Right ventricle myocardium superior (tissue), 1 donor: Measurements from ENCODE around the gene IPO13. TPM values are rescaled to one million over a fixed set of nuclear protein-coding genes. Genes with fewer than 3 reads are reported as not detected.

Experiments
- ATAC-seq: fragments of 200-7000 bp; cut with Tn5 transposase; one replicate; pipeline ENCODE4 v1.9.1; 2020; ENCODE audit warnings: mild to moderate bottlenecking; ENCODE audit not compliant: poor library complexity
- DNase-seq: peaks from one replicate; pipeline ENCODE4 v3.0.0-alpha.2; 2020
- intact Hi-C: fragments of 100-400 bp; cut with DNase I; formaldehyde crosslinking; loops from one replicate; pipeline ENCODE4 v1.11.2; 2022
- total RNA-seq: library from RNA; stranded (reverse); fragmentation: NEBNext Ultra II Directional; extraction: Animal tissue kit (Norgen Biotek cat#: 25700); gene quantifications from one replicate; pipeline ENCODE4 v1.2.1, GENCODE V29; 2021
- donor health status: DM: no; HTN: yes; CAD: no; lungs with severe emphysema.

IPO13 gene
- total RNA-seq, 1 donor from 2014 or later, result 58.8 TPM

DNA sequence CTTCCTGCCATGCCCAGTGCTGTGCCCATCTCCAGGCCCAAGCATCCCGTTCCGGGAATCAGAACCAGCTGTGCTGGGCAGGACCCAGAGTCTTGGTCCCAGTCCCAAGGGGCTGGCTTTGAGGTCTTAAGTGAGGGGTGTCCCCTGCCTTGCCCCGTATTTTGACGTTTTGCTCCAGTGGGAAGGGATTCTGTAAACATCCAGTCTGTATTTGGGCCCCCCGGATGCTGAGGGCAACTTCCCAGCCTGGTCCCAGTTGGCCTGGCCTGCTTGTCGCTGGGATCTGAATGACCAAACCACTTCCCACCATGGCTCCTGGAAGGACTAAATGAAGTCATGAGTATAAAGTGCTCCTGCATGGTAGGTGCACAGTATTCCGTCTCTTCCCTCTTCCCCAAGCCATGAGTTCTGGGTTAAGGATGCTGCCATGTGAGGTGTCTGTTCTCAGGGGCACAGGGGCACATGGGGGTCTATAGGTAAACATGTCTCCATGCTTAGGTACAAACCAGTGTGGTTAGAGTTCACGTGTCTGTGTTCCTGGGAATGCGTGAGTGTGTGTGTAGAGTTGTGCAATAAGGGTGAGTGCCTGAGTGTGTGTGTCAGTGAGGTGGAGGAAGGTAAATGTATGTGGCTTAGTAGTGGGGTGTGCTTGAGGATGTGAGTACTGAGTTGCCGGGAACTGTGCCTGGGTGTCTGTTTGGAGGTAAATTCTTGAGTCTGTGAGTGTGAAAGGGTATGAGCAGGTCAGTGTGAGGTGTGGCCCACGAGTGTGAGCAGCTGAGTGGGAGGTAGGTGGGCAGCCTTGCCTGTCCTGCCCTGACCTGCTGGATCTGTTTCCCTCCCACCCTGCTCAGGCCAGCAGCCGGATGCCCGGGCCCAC lies 33.7 kb downstream of the IPO13 start:
- ATAC-seq, result no peak
- intact Hi-C loops, result no loop called here
- DNase-seq, result no peak

- intact Hi-C loops, result no loop called here
- DNase-seq, result peak; percentile 36
- ATAC-seq, result no peak
Observed at GRCh38 chr1:43981135-43981491, 34.4 kb downstream of the IPO13 start.

DNA sequence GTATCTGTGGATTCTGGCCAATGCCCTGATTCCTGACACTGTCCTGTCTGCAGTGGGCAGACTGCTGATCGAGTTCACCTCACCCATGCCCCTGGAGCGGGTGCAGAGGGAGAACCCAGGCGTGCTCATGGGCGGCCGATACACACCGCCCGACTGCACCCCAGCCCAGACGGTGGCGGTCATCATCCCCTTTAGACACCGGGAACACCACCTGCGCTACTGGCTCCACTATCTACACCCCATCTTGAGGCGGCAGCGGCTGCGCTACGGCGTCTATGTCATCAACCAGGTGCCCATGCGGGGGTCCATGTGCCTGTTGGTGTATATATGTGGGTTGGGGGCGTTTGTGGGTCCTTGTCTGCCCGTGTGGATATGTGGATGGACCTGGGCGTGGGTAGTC lies 34.9 kb downstream of the IPO13 start:
- DNase-seq (peak; percentile 32), ATAC-seq (no peak)
- intact Hi-C loops, result no loop called here

GRCh38 chr1:43982241-43982640 lies 35.5 kb downstream of the IPO13 start:
- ATAC-seq, result no peak
- intact Hi-C loops, result no loop called here
- peak; percentile 31 for DNase-seq

- ATAC-seq (no peak), DNase-seq (peak; percentile 49)
- intact Hi-C loops, result no loop called here
Observed at GRCh38 chr1:43982808-43983207, 36.1 kb downstream of the IPO13 start.

DNA sequence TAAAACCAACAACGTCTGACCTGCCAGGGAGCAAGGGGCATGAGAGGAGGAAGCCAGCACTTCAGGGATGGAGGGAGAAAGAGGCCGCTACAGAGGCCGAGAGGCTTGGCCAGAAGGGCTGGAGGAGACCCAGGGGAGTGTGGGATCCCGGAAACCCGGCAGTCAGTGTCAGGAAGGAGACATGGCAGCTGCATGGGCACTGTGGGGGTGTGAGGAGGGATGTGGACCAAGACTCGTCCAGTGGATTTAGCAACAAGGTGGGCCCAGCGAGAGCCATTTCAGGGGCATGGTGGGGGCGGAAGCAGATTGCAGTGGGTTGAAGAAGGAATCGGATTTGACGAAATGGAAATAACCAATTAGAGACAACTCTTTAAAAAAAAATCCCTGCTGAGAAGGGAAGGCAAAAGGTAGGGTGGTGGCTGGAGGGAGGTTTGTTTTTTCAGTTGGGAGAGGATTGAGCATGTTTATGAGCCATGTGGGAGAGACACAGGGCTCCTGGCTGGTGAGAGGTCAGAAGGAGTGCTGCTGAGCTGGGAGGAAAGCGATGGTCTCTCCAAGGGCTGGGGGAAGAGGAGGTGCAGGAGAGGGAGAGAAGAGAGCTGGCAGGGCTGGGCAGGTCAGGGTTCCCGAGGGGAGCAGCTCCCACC lies 36.6 kb downstream of the IPO13 start:
- DNase-seq, result no peak
- intact Hi-C loops, result no loop called here
- no peak for ATAC-seq

DNA sequence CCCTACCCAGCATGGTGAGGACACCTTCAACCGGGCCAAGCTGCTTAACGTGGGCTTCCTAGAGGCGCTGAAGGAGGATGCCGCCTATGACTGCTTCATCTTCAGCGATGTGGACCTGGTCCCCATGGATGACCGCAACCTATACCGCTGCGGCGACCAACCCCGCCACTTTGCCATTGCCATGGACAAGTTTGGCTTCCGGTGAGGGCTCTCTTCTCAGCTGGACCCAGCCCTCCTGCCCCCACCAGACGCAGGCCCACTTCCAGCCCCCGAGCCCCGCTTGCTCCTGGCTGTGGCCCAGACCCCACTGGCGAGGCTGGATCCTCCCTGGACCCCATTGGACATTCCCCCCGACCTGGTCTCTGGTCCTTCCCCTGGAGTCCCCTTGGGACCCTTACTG lies 38.1 kb downstream of the IPO13 start:
- intact Hi-C loops, result no loop called here
- no peak for DNase-seq
- ATAC-seq, result no peak

GRCh38 chr1:43985984-43986595 lies 39.3 kb downstream of the IPO13 start:
- ATAC-seq (no peak), DNase-seq (no peak)
- intact Hi-C loops, result no loop called here

DNA sequence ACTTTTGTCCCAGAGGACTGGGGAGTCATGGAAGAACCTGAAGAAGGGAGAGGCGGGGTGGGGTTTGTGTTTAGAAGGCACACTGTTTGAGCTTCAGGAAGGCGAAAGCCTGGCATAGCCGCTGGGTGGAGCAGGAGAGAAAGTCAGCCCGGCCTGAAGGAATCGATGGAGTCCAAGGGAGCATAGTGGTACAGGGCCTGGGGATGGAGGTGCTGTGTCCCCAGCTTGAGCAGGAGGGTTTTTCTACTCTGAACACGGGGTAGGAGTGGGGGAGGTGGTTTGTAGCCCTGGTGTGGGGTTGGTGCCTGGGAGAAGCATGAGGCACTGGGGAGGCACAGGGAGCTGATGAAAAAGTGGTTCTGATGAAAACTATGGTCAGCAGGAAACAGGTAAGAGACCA lies 40.0 kb downstream of the IPO13 start:
- intact Hi-C loops, result no loop called here
- ATAC-seq, result no peak
- DNase-seq, result no peak

DNA sequence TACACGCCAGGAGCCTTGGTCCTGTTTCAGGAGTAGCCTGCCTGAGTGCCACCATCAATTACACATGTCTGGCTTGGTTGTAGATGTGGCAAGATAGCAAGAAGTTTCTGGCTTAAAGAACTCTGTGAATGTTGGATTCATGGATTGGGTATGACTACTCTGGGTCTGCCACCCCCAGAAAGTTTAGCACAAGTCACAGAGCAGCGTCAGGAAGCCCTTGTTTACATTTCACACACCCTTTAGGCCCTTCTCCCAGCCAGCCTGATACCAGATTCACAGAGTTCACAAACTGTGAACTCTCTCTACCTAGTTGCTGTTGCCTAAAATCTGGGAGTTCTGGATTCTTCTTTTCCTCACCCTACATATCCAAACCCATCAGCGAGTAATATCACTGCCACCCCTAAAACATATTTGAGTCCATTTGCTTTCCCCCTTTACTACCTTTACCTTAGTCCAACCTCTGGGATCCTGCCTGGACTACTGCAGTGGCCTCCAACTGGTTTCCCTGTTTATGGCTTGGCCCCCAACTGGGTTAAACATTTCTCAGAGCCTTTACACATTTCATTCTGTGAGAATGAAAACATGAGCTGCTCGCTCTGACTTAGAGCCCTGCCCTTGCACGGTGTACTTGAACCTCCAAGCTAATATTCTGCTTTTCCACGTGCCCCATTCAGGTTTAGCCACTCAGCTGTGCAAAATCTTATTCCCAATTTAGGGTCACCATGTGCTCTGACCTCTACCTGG lies 40.6 kb downstream of the IPO13 start:
- DNase-seq, result no peak
- ATAC-seq, result no peak
- intact Hi-C loops, result no loop called here

DNA sequence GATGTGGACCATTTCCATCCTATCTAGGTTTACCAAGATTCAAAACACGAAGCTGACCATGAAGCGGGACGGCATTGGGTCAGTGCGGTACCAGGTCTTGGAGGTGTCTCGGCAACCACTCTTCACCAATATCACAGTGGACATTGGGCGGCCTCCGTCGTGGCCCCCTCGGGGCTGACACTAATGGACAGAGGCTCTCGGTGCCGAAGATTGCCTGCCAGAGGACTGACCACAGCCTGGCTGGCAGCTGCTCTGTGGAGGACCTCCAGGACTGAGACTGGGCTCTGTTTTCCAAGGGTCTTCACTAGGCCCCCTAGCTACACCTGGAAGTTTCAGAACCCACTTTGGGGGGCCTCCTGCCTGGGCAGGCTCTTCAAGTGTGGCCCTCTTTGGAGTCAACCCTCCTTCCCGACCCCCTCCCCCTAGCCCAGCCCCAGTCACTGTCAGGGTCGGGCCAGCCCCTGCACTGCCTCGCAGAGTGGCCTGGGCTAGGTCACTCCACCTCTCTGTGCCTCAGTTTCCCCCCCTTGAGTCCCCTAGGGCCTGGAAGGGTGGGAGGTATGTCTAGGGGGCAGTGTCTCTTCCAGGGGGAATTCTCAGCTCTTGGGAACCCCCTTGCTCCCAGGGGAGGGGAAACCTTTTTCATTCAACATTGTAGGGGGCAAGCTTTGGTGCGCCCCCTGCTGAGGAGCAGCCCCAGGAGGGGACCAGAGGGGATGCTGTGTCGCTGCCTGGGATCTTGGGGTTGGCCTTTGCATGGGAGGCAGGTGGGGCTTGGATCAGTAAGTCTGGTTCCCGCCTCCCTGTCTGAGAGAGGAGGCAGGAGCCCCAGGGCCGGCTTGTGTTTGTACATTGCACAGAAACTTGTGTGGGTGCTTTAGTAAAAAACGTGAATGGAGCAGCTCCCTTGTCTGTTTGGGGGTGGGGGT lies 43.8 kb downstream of the IPO13 start:
- DNase-seq (no peak), ATAC-seq (no peak)
- intact Hi-C loops, result no loop called here

DNA sequence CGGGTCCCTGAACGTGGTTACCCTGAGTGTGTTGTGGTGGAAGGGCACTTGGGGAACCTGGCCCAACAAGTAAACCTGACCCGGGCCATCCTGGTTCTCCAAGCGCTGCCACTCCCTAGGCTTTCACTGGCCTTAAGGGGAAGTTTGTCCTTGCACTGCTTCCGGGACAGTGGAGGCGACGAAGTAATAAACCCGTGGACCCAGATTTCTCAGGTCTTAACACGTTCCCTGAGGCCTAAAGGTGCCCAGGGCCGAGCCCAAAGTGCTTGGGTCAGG lies 44.4 kb downstream of the IPO13 start:
- intact Hi-C loops, result no loop called here
- no peak for DNase-seq
- ATAC-seq, result no peak

GRCh38 chr1:43991476-43992231 lies 44.9 kb downstream of the IPO13 start, which contains the start of gene CCDC24:
Gene CCDC24, plus strand, starts transcription at chr1:43991599. Its CDS starts 280 bp downstream, at chr1:43991879.
- intact Hi-C loops, result no loop called here
- ATAC-seq (peak; percentile 94), DNase-seq (peak; percentile 92)

- intact Hi-C loops, result no loop called here
- DNase-seq, result no peak
- ATAC-seq, result no peak
Observed at GRCh38 chr1:43992232-43992995, 45.7 kb downstream of the IPO13 start.

GRCh38 chr1:43993206-43993914 lies 46.6 kb downstream of the IPO13 start:
- ATAC-seq (no peak), DNase-seq (no peak)
- intact Hi-C loops, result no loop called here

GRCh38 chr1:43994071-43994470 lies 47.3 kb downstream of the IPO13 start:
- DNase-seq (no peak), ATAC-seq (no peak)
- intact Hi-C loops, result no loop called here
